ENCODE data around the gene PLEKHG5.

- TF ChIP-seq FOXM1 (IDR thresholded peaks at IDR 0.05; ENCODE audit: borderline replicate concordance), result no peak
- TF ChIP-seq SP1 (IDR thresholded peaks at IDR 0.05), result no peak
- TF ChIP-seq HDGF (IDR thresholded peaks at IDR 0.05; ENCODE audit: borderline replicate concordance), result no peak
- no peak for TF ChIP-seq LEF1 (IDR thresholded peaks at IDR 0.05; ENCODE audit: borderline replicate concordance)
- TF ChIP-seq TARDBP (IDR thresholded peaks at IDR 0.05), result no peak
- TF ChIP-seq FOXK2 (IDR thresholded peaks at IDR 0.05), result no peak
- no peak for TF ChIP-seq PKNOX1 (IDR thresholded peaks at IDR 0.05)
- no peak for TF ChIP-seq NFRKB (IDR thresholded peaks at IDR 0.05)
- TF ChIP-seq FOXA1 (IDR thresholded peaks at IDR 0.05), result no peak
- TF ChIP-seq ELF4 (IDR thresholded peaks at IDR 0.05), result no peak
These were observed 6.7 kb downstream of the PLEKHG5 start for GRCh38 chr1:6484826-6485167.

All from HEK293T (cell line).